Measurements from ENCODE around the gene MNAT1.
"Not testable (repeated sequence)": the region's sequence is repeated elsewhere in the genome, so short reads cannot be mapped to it uniquely, and the experiment has no call there.

MNAT1 gene

DNA sequence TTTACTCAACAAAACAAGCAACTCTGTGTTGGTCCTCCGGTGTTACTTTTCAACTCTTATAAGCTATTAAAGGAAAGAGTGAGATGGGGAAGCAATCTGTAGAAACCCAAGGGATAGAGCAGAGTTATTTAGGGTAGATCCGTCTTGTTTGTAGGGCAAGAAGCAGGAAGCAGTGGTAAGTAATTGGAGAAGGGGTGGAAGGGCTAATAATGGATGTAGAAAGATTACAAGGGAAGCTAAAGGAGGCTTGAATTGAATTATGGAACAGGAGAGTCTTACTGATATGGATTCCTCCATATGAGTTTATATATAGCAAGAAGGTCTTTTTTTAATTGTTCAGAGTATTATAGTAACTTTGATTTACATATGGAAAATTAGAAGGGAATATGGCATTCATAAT lies 72.7 kb downstream of the MNAT1 start:
- no peak for ATAC-seq

DNA sequence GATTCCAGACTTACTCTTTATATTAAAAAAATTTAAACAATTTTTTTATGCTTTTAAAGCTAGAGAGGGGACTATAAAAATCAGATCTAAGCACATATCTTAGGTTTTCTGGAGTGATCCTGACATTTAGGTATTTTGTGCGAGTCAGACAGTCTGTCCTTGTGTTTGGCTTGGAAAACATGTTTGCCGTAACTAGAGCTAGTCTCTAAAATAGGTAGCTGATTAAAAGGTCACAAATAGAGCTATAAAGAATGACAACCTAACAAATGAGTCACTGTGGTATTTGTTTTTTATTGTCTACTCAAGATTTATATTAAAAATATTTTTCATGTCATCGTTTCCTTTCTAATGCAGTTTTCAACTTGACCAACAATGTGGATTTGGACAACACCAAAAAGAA lies 73.4 kb downstream of the MNAT1 start:
- no peak for ATAC-seq

DNA sequence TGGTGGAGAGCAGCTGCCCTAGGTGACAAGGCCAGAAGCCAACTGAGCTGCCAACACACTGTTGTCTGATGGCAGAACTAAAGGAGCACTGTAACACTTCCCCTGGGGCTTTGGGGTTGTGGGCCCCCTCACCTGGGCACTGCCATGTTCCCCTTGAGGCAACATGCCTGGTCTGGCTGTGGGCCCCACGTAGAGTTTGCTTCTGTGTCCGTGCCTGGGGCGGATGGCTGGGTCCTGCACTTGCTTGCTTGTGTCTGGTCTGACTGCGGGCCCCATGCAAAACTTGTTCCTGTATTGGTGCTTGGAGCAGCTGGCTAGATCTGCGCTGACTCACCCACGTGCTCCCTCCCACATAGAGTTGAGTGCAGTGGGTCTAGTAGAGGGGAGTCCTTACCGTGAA lies 78.4 kb downstream of the MNAT1 start:
- ATAC-seq = no peak

DNA sequence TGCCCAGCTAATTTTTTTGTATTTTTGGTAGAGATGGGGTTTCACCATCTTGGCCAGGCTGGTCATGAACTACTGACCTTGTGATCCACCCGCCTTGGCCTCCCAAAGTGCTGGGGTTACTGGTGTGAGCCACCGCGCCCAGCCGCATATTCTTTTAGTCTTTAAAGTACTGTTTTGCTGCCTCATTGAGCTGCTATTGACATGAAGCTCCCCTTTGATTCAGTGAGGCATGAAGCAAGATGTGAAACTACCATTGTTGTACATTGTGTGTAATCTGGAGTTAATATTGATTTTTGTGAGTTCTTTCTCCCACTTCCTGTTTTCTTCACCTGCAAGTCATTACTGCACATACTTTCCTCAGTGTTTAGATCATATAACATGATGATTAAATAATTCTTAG lies 80.8 kb downstream of the MNAT1 start:
- ATAC-seq = no peak

DNA sequence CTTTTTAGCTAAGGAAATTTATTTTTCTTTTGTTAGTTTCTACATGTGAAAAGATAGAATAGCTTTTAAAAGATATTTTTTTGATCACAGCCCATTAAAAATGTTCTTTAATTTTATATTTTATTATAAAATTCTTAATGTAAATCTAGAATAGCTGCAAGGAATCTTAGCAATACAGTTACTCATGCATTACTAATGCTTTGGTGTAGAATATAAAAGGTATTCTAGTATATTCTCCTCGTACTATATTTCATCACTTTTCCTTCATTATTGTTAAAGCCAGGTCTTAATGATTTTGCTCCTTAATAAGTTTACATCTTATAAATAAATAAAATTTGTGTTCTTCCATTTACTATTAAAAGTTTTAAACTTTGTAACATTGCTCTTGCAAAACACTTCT lies 82.6 kb downstream of the MNAT1 start:
- no peak for ATAC-seq

DNA sequence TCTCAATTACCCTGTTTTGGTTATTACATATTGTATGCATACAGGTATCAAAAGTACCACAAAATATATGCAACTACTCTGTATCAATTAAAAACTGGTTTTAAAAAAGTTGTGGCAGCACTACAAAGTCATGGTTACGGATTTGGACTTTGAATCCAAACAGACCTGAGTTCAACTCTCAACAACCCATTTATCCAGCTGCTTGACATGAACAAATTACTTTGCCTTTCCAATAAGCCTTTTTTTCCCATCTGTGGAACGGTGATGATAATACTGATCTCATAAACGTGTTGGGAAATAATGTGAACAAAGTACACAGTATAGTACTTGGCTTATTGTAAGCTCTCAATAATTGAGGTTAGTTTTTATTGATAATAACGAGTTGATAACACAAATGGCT lies 85.0 kb downstream of the MNAT1 start:
- no peak for ATAC-seq

DNA sequence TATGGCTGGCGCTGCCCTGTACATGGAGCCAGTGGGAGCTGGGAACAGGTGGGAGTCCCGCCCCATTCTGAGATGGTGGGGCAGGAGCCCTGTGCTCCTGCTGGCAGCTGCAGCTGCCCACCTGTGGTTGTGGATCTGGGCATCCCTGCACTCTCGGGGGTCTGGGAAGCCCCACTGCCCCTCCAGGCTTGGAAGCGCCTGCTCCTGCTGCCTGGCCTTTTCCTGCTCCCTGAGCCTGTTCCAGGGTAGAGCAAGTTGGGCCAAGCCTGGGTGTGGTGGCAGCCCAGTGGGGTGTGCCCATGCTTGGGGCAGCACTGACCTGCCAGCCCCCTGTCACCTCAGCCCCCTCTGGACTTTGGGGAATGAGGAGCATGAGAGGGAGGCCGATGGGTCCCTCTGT lies 104.0 kb downstream of the MNAT1 start:
- ATAC-seq = no peak

DNA sequence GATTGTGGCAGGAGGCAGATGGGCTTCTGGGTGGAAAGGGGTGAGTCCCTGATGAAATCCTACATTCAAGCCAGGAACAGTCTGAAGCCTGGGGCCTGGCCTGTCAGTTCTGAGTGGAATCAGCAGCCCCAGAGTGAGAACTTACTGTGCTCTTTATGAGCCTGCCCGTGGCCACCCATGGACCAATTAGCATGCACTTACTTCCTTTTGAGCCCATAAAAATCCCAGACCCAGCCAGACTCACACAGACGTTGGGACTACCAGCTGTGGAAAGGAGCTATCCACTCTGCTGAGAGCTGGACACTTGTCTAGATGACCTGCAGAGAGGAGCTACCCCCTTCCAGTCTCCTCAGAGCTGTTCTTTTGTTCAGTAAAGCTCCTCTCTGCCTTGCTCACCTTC lies 104.5 kb downstream of the MNAT1 start:
- ATAC-seq = no peak

DNA sequence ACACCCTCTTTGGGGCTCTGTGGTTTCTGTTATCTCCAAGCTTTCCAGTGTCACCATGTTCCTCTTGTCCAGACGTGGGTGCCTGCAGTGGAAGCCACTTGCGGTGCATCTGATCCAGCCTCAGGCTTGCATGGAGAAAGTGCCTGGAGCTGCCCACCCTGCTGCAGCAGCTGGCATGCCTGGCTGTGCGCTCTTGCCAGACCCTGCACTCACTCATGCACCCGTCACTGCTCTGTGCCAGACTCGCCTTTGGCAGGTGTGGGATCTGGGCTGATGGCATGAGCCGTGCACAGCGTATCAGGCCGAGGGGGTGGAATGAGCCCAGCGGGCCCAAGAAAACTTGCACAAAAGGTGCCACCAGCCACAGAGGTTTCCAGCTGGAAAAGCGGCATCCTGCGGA lies 105.1 kb downstream of the MNAT1 start:
- no peak for ATAC-seq

DNA sequence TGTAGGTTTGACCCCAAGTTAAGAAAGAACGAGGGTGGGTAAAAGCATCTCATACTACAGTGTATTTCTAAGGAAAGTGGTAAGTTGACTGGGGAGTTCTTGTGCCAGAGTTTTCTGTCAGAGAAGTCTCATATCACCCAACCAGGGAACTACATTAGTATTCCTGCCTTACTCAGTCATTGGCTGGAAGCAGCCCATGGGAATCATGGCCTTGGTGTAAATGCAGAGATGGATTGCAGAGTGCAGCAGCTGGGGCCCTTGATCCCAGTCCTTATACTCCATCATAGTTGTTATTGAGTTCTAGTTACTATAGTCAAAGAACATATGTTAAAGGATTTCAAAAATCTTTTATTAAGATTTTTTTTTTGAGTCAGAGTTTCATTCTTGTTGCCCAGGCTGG lies 105.8 kb downstream of the MNAT1 start:
- no peak for ATAC-seq

DNA sequence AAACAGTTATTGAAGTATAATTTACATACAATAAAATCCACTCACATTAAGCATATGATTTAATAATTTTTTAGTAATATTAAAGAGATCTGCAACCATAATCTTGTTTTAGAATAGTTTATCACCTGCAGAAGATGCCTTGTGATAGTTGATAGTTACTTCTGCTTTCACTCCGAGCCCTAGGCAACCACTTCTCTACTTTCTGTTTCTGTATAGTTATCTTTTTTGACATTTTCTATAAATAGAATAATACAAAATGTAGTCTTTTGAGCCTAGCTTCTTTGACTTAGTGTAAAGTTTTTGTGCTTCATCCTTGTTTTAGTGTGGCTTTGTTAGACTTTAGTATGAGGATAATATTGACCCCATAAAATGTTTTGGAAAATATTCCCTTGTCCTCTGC lies 111.0 kb downstream of the MNAT1 start:
- no peak for ATAC-seq

DNA sequence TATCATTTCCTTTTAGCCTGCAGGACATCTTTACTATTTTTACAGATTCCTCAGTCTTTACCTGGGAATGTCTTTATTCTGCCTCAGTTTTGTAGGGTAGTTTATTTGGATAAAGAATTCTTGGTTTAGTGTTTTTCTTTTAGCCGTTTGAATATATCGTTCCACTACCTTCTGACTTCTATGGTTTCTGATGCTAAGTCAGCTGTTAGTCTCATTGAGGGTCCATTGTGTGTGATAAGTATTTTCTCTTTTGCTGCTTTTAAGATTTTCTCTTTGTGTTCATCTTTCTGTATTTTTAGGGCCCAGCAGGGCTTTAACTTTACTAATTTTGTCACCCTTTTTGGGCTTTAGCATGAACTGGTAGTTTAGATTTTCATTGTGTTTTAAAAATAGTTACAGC lies 113.5 kb downstream of the MNAT1 start:
- ATAC-seq = no peak

DNA sequence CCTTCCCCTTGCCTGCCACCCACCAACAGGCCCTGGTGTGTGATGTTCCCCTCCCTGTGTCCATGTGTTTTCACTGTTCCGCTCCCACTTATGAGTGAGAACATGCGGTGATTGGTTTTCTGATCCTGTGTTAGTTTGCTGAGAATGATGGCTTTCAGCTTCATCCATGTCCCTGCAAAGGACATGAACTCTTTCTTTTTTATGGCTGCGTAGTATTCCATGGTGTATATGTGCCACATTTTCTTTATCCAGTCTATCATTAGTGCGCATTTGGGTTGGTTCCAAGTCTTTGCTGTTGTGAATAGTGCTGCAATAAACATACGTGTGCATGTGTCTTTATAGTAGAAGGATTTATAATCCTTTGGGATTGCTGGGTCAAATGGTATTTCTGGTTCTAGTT lies 117.1 kb downstream of the MNAT1 start:
- ATAC-seq = not testable (repeated sequence)

DNA sequence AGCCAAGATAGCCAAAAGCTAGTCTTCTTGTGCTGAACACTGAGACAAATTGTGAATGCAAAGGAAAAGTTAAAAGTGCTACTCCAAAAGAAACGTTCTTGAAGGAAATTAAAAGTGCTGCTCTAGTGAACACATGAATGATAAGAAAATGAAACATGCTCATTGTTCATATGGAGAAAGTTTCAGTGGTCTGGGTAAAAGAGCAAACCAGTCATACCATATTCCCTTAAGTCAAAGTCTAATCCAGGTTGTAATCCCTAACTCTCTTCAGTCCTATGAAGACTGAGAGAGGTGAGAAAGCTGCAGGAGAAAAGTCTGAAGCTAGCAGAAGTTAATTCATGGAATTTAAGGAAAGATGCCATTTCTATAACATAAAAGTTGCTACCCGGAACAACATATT lies 121.5 kb downstream of the MNAT1 start:
- ATAC-seq = no peak

DNA sequence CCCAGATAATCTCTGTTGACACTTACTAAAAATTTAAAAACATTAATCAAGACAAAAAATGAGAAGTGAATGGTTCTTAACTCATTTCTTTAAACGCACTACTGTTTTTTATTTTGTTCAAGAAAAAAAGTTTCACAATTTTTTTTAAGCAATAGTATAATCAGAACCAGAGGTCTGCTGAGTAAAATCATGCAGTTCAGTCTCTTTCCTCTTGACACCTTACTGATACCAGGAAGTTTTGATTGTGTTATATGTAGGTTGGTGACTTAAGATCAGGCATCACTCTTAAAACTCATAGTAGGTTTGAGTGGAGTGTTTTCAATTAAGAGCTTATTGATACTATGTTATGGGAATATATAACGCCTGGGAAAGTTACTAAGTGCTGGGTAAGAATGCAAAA lies 125.0 kb downstream of the MNAT1 start:
- ATAC-seq = peak; percentile 24 to 38

DNA sequence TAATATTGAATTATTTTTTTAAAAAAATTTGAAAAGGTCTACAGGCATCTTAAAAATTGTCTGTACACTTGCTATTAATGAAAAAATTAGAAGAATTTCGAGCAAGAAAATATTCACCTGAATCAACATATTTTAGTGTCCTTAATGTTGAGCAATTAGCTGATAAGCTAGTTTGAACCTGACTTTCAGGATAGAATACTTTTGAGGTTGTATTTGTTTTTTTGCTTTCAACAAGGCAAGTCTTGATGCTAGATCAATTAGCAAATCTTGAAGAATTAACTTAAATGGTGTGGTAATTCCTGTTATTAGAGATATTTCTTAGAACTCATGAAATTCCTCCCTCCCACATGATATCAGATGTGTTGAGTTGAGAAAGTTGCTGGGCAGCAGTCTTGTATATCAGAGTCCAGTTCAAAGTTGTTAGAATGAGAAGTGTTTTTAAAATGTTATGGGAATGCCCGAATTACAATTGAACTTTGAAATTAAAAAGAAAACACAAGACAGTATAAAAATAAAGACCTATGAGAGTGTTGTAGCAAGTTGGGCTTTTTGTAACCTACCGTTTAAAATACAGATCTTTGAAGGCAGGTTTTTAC lies 127.1 kb downstream of the MNAT1 start:
- ATAC-seq = no peak

DNA sequence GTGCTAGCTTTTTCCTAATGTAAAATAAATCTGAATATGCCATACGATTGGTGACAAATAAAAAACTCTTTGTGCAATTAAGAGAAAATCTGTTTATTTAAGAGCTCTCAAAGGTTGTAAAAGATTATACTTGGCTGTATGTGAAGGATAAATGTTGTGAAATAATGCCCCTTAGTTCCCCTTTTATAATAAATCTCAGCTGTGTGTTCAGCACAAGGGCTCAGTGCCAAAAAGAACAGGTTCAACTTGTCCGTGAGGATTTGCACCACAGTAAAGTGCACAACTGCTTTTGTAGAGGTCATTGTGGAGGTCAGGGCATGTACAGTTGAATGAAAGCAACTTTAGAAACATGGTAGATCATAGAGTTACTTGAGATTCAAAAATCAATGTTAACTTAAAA lies 127.7 kb downstream of the MNAT1 start:
- ATAC-seq = no peak

DNA sequence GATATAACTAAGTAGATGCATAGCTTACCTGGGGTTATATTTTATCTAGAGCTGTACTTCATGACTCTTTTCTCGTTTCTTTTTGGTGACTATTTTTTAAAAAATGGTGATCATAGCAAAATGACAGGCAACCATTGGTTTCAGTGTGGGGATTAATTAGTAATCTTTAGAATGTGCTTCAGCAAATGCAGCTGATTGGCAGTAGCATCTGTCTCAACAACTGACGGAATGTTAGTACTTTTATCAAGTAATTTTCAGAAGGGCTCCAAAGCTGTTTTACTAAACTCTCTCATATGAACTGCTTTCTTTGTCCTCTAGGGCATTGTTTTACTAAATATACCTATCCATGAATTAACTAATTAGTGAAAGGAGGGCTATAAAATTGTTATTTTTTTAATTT lies 128.7 kb downstream of the MNAT1 start:
- no peak for ATAC-seq

DNA sequence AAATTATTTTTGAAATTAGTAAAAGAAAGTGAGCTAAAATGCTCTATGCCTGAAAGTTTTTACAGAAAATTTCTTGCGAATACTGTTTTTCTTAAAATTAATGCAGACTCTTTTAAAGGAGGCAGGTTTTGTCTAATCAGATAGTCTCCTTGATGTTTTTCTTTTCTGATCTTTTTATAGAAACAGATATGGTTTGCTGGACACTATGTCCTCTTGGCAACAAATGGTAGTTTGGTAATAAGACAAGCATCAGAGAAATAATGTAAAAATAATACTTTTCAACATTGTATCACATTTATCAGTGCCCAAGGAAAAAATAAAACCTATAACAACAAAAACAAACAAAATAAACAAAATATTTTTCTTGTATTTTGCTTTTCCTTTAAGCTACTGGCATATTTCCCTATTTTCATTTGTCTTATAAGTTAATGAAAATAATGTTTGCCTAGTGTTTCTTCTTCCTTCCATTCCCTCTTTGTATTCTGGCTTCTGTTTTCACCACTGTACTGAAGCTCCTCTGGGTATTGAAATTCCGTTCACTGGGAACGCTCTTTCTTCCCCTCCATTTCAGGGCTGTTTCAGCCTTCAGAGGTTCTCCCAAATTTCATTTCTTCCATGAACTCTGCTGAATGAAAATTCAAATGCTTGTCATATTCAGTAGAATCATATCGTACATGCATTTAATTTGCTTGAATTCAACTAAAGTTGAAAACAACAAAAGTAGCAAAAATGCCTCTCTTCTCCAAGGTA lies 131.0 kb downstream of the MNAT1 start:
- ATAC-seq = no peak

DNA sequence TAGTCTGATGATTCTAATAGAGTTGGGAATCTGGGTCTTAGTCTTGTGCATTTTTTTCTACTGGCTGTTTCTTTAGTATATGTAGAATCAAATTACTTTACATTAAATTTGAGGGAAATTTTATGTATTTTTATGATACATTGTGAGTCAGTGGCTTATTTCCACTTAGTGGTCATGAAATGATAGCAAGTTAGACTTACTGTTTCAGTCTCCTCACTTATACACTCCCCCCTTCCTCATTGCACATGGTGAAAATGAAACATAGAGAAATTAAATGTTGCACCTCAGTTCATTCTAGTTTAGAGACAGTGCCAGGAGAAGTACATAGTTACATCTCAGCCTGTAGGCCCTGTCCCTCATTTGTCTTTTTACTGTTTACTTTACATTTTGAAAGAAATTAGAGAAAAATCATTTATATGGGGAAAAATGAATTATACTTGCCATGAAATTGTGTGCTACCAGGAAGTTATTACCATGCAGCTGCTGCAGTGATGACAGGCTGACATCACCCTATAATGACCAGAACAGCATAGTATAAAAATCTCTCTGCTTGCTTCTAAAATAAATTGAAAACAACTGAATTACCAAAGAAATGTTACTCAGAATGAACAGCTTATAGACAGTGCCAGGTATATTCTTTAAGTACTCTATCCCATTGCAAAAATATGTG lies 133.1 kb downstream of the MNAT1 start:
- peak; percentile 70 to 81 for ATAC-seq

DNA sequence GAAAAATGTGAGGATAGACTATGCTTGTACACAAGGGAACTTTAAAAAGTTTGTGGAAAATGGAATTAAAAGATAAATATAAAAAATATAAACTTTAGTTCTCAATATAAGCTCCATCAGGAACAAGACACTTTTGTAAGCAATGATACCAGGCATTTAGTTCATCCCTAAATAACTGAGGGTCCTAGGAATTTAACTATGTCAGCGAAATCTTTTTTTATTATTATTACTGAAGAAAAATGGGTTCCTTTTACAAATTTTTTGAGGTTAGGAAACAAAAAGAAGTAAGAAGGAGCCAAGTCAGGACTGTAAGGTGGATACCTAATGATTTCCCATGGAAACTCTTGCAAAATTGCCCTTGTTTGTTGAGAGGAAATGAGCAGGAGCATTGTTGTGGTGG lies 143.6 kb downstream of the MNAT1 start:
- no peak for ATAC-seq

DNA sequence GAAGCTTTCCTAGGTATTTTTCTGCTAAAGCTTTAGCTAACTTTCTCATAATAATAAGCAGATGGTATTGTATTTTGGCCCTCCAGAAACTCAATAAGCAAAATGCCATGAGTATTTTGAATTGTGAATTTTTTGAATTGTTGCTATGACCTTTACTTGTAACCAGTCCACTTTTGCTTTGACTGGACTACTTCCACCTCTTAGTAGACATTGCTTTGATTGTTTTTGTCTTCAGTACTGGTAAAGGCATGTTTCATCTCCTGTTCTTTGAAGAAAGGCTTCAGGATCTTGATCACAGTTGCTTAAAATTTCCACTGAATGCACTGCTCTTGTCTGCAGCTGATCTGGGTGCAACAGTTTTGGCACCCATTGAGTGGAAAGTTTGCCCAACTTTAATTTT lies 144.0 kb downstream of the MNAT1 start:
- ATAC-seq = no peak

DNA sequence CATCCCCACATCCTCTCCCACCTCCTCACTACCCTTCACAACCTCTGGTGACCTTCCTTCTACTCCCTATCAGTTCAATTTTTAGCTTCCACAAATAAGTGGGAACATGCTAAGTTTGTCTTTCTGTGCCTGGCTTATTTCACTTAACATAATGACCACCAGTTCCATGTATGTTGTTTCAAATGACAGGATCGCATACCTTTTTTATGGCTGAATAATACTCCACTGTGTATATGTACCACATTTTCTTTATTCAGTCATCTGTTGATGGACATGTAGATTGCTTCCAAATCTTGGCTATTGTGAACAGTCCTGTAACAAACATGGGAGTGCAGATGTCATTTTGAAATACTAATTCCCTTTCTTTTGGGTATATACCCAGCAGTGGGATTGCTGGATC lies 147.7 kb downstream of the MNAT1 start:
- no peak for ATAC-seq

DNA sequence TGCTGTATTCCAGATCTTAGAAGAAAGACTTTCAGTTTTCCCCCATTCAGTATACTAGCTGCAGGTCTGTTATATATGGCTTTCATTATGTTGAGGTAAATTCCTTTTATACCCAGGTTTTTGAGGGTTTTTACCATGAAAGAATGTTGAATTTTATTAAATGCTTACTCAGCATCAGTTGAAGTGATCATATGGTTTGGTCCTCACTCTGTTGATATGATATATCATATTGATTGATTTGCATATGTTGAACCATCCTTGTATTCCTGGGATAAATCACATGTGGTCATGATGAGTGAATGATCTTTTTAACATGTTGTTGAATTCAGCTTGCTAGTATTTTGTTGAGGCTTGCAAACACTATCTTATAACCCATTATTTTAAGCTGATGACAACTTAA lies 149.6 kb downstream of the MNAT1 start:
- no peak for ATAC-seq
